Upper lobe of left lung (tissue), 6 donors: ENCODE measurements around the gene UFL1. TPM values are rescaled to one million over a fixed set of nuclear protein-coding genes. Genes with fewer than 3 reads are reported as not detected.

Experiments used
- ATAC-seq, 2 donors: fragments of 200-7000 bp; cut with Tn5 transposase; one replicate each; pipeline ENCODE4 v1.9.1; 2022; ENCODE audit warnings: mild to moderate bottlenecking in 2 of 2, moderate library complexity in 2 of 2; ENCODE audit not compliant: low FRiP score in 2 of 2
- DNase-seq, 2 donors: peaks; one replicate each; pipeline ENCODE4 v3.0.0-alpha.2; 2019 to 2020
- H3K27ac ChIP-seq, 4 donors: fragments of 200-600 bp; sonication (generic); one replicate each; pipeline ENCODE4 v1.5.1; 2016 to 2019
- H3K27me3 ChIP-seq, 4 donors: fragments of 200-600 bp; sonication (generic); one replicate each; pipeline ENCODE4 v1.5.1; 2017 to 2019
- H3K36me3 ChIP-seq, 4 donors: fragments of 200-600 bp; sonication (generic); one replicate each; pipeline ENCODE4 v1.5.1; 2016 to 2019
- H3K4me1 ChIP-seq, 4 donors: fragments of 200-600 bp; sonication (generic); one replicate each; pipeline ENCODE4 v1.5.1; 2018 to 2019
- H3K4me3 ChIP-seq, 4 donors: fragments of 200-600 bp; sonication (generic); one replicate each; pipeline ENCODE4 v1.5.1; 2017 to 2019; ENCODE audit warnings: mild to moderate bottlenecking in 2 of 4, moderate library complexity in 1 of 4
- H3K9me3 ChIP-seq, 4 donors: fragments of 200-600 bp; sonication (generic); one replicate each; pipeline ENCODE4 v1.5.1; 2018 to 2019
- EP300 ChIP-seq, 4 donors: sonication (generic); formaldehyde crosslinking; IDR thresholded peaks; one replicate each; pipeline ENCODE4 v1.5.1; 2017; ENCODE audit warnings: antibody characterized with exemption in 4 of 4, control low read depth in 2 of 4
- POLR2A ChIP-seq, 4 donors: fragments of 450-650 bp; IDR thresholded peaks; one replicate each; pipeline ENCODE4 v1.5.1; 2016 to 2017; ENCODE audit warnings: antibody characterized with exemption in 4 of 4, mild to moderate bottlenecking in 2 of 4
- POLR2AphosphoS5 ChIP-seq, 2 donors: sonication (generic); formaldehyde crosslinking; IDR thresholded peaks; one replicate each; pipeline ENCODE4 v1.5.1; 2017; ENCODE audit warnings: antibody characterized with exemption in 2 of 2
- WGBS, 2 donors: methylation state at CpG; one replicate each; pipeline ENCODE4 v1.1.5; 2017 to 2018; 5-methylcytosine and 5-hydroxymethylcytosine counted together
- total RNA-seq, 6 donors: library from RNA; depleted of rRNA in 4 of 6; stranded (reverse); fragments of >200 nt in 4 of 6; gene quantifications; one replicate each; pipeline versions ENCODE4 v1.1.0 to v1.2.1, GENCODE V29; 2016 to 2021
- TF ChIP-seq, protein P1 (sequence below), 6 experiments: fragments of 450-650 bp in 4 of 6; fragments of 200-600 bp in 2 of 6; sonication (generic) in 2 of 6; IDR thresholded peaks; one replicate each; pipeline ENCODE4 v1.5.1; 2016 to 2019; ENCODE audit warnings: antibody characterized with exemption in 6 of 6
- donor health status: DM: no; HTN: no; CAD: no; lungs with moderate emphysema.
- donor health status: DM: no; HTN: yes; CAD: no; lungs with severe emphysema.

The UFL1 gene
- total RNA-seq, 6 donors from 2014 or later, result 5.9 to 37.5 (median 17.7) TPM

DNA sequence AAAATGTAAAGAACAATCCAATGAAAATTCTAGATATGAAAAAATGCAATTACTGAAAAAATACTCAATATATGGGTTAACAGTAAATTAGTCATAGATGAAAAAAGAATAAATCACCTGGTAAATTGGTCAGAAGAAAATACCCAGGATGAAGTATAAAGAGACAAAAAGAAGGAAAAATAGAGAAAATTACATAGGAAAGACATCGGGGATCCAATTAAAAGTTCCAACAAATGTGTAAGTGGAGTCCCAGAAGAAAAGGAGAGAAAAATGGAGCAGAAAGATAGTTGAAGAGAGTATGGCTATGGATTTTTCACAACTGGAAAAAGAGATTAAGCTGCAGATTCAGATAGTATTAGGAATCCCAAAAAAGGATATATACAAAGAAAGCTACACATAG lies 18.7 kb upstream of the UFL1 start:
- Histone ChIP-seq H3K27me3 (no peaks in the 10 kb centered on the region), H3K27ac (no peak overlapping the region), H3K9me3 (peaks cover 0 to 6% (median 3%) of the 10 kb centered on the region in 4 donors), H3K4me3 (no peak overlapping the region), H3K4me1 (no peaks in the 10 kb centered on the region), H3K36me3 (no peaks in the 10 kb centered on the region)
- ATAC-seq (no peak), DNase-seq (no peak)
- TF ChIP-seq, protein P1, sequence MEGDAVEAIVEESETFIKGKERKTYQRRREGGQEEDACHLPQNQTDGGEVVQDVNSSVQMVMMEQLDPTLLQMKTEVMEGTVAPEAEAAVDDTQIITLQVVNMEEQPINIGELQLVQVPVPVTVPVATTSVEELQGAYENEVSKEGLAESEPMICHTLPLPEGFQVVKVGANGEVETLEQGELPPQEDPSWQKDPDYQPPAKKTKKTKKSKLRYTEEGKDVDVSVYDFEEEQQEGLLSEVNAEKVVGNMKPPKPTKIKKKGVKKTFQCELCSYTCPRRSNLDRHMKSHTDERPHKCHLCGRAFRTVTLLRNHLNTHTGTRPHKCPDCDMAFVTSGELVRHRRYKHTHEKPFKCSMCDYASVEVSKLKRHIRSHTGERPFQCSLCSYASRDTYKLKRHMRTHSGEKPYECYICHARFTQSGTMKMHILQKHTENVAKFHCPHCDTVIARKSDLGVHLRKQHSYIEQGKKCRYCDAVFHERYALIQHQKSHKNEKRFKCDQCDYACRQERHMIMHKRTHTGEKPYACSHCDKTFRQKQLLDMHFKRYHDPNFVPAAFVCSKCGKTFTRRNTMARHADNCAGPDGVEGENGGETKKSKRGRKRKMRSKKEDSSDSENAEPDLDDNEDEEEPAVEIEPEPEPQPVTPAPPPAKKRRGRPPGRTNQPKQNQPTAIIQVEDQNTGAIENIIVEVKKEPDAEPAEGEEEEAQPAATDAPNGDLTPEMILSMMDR (IDR thresholded peaks at IDR 0.05), result no peak
- no peak for TF ChIP-seq POLR2A (IDR thresholded peaks at IDR 0.05)
- TF ChIP-seq POLR2AphosphoS5 (IDR thresholded peaks at IDR 0.05), result no peak
- TF ChIP-seq EP300 (IDR thresholded peaks at IDR 0.05), result no peak
- WGBS, 2 donors, result 94 to 98% methylated on average over 1 of the region's 1 CpG

DNA sequence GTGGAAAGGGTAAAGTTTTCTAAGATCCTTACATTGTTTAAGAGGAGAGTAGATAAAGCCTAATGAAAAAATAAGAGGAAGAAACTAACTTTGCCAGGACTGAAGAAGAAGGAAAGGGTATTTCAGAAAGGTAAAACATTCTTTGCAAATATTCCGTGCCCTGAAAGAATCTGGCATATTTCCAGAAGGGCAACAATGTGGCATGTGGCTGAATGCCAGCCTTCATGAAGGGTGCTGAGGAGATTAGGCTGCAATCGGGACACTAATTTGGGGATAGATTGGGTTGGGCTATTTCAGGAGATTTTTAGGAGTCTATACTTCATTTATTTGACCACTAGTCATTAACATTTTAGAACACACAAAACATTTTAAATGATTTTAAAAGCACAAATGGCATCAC lies 16.2 kb upstream of the UFL1 start:
- H3K36me3 ChIP-seq, result no peaks in the 10 kb centered on the region
- DNase-seq (no peak), ATAC-seq (no peak)
- WGBS, 2 donors, result 66 to 68% methylated on average over 2 of the region's 2 CpGs
- H3K4me3 ChIP-seq, result no peak overlapping the region
- no peaks in the 10 kb centered on the region for H3K27me3 ChIP-seq
- H3K9me3 ChIP-seq, result peaks cover 2 to 12% (median 5%) of the 10 kb centered on the region in 4 donors
- H3K4me1 ChIP-seq, result no peaks in the 10 kb centered on the region
- no peak overlapping the region for H3K27ac ChIP-seq
- TF ChIP-seq POLR2AphosphoS5 (IDR thresholded peaks at IDR 0.05), result no peak
- no peak for TF ChIP-seq POLR2A (IDR thresholded peaks at IDR 0.05)
- TF ChIP-seq EP300 (IDR thresholded peaks at IDR 0.05), result no peak
- TF ChIP-seq, protein P1 (IDR thresholded peaks at IDR 0.05), result no peak

DNA sequence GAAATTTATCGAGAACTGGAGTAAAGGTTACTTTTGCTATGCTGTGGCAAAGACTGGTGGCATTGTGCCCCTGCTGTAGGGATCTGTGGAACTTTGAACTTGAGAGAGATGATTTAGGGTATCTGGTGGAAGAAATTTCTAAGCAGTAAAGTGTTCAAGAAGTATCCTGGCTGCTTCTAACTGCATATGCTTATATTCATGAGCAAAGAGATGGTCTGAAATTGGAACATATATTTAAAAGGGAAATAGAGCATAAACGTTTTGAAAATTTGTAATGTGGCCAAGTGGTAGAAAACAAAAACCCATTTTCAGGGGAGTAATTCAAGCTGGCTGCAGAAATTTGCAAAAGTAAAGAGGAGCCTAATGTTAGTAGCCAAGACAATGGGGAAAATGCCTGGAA lies 12.3 kb upstream of the UFL1 start:
- Histone ChIP-seq H3K4me1 (no peaks in the 10 kb centered on the region), H3K4me3 (no peak overlapping the region), H3K36me3 (no peaks in the 10 kb centered on the region), H3K27ac (no peak overlapping the region), H3K9me3 (peaks cover 0 to 12% (median 3%) of the 10 kb centered on the region in 4 donors), H3K27me3 (no peaks in the 10 kb centered on the region)
- no peak for ATAC-seq
- 74 to 85% methylated on average over 2 of the region's 2 CpGs for WGBS, 2 donors
- no peak for DNase-seq
- TF ChIP-seq, protein P1 (IDR thresholded peaks at IDR 0.05), result no peak
- TF ChIP-seq EP300 (IDR thresholded peaks at IDR 0.05) (no peak), POLR2A (IDR thresholded peaks at IDR 0.05) (no peak)

DNA sequence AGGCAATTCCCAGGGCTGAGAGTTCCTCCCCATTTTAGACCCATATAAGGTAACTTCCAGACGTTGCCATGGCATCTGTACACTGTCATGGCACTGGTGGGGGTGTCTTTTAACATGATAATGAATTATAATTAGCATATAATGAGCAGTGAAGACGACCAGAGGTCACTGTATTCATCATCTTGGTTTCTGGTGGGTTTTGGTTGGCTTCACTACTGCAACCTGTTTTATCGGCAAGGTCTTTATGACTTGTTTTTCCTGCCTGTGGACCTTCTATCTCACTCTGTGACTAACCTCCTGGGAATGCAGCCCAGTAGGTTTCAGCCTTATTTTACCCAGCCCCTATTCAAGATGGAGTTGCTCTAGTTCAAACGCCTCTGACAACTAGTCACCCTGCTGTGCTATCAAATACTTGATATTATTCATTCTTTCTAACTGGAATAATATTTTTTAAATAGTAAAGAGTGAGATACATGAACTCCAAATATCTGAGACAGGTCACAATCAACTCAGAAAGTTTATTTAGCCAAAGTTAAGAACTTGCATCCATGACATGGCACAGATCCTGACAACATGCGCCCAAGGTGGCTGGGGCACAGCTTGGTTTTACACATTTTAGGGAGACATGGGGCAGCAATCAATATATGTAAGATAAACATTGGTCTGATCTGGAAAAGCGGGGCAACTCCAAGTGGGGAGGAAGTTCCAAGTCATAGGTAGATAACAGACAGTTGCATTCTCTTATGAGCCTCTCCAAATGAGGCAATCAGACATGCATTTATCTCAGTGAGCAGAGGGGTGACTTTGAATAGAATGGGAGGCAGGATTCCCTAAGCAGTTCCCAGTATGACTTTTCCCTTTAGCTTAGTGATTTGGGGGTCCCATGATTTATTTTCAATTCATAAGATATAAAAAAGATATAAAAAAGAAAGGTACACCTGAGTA lies 1.2 kb upstream of the UFL1 start:
- DNase-seq (no peak), ATAC-seq (no peak)
- no peaks in the 10 kb centered on the region for H3K9me3 ChIP-seq
- H3K4me1 ChIP-seq, result peaks cover 13 to 16% (median 15%) of the 10 kb centered on the region in 4 donors
- H3K27me3 ChIP-seq, result no peaks in the 10 kb centered on the region
- TF ChIP-seq POLR2A (IDR thresholded peaks at IDR 0.05) (no peak), EP300 (IDR thresholded peaks at IDR 0.05) (no peak), POLR2AphosphoS5 (IDR thresholded peaks at IDR 0.05) (no peak)
- TF ChIP-seq, protein P1 (IDR thresholded peaks at IDR 0.05), result no peak
- peak overlapping the region in 1 of 4 donors; percentile 97 for H3K27ac ChIP-seq
- peaks cover 0 to 3% (median 2%) of the 10 kb centered on the region in 4 donors for H3K36me3 ChIP-seq
- 66 to 68% methylated on average over 6 of the region's 6 CpGs for WGBS, 2 donors
- peak overlapping the region; percentile 48 to 76 (median 63) for H3K4me3 ChIP-seq
